ENCODE data around the gene HSPA1L.

- no peak for TF ChIP-seq MAX (CRISPR knock-in tag; IDR thresholded peaks at IDR 0.05)
- no peak for TF ChIP-seq NR2C2 (CRISPR knock-in tag; IDR thresholded peaks at IDR 0.05)
- TF ChIP-seq ZNF416 (CRISPR knock-in tag; IDR thresholded peaks at IDR 0.05): no peak
- TF ChIP-seq CREB1 (CRISPR knock-in tag; IDR thresholded peaks at IDR 0.05): no peak
- no peak for TF ChIP-seq SOX15 (CRISPR knock-in tag; IDR thresholded peaks at IDR 0.05)
- no peak for TF ChIP-seq STAT6 (CRISPR knock-in tag; conservative IDR thresholded peaks at IDR 0.05; ENCODE audit: low read depth)
- no peak for TF ChIP-seq ZNF232 (CRISPR knock-in tag; IDR thresholded peaks at IDR 0.05)
- no peak for TF ChIP-seq CTCF (IDR thresholded peaks at IDR 0.05)
- no peak for TF ChIP-seq MLX (CRISPR knock-in tag; IDR thresholded peaks at IDR 0.05)
- TF ChIP-seq NFYB (CRISPR knock-in tag; conservative IDR thresholded peaks at IDR 0.05; ENCODE audit: low read depth): no peak
- TF ChIP-seq NFATC4 (CRISPR knock-in tag; IDR thresholded peaks at IDR 0.05): no peak
Measured at GRCh38 chr6:31860349-31860748, 45.3 kb upstream of the HSPA1L start.
